Skeletal muscle tissue (tissue), 4 donors: ENCODE data around the gene DPP6. TPM values are rescaled to one million over a fixed set of nuclear protein-coding genes. Genes with fewer than 3 reads are reported as not detected.

Source experiments
- H3K27ac ChIP-seq: one replicate; pipeline ENCODE4 v1.7.0; 2013; ENCODE audit warnings: mild to moderate bottlenecking, low read depth, low read length, inconsistent platforms
- H3K27me3 ChIP-seq, 3 donors: one replicate each; pipeline ENCODE4 v1.7.0; 2013; ENCODE audit warnings: low read length in 3 of 3; ENCODE audit not compliant: control insufficient read depth in 3 of 3, insufficient read depth in 3 of 3
- H3K36me3 ChIP-seq, 3 donors: one replicate each; pipeline ENCODE4 v1.7.0; 2013; ENCODE audit warnings: low read length in 3 of 3; ENCODE audit not compliant: control insufficient read depth in 3 of 3, insufficient read depth in 3 of 3
- H3K4me1 ChIP-seq, 3 donors: one replicate each; pipeline ENCODE4 v1.7.0; 2013; ENCODE audit warnings: low read length in 3 of 3, mild to moderate bottlenecking in 3 of 3; ENCODE audit not compliant: control insufficient read depth in 3 of 3, insufficient read depth in 3 of 3
- H3K4me3 ChIP-seq, 3 donors: one replicate each; pipeline ENCODE4 v1.7.0; 2013; ENCODE audit warnings: low read length in 3 of 3
- H3K9ac ChIP-seq, 3 donors: one replicate each; pipeline ENCODE4 v1.7.0; 2013; ENCODE audit warnings: low read length in 3 of 3, mild to moderate bottlenecking in 3 of 3, moderate library complexity in 2 of 3, low read depth in 1 of 3
- H3K9me3 ChIP-seq, 3 donors: one replicate each; pipeline ENCODE4 v1.7.0; 2013; ENCODE audit warnings: low read length in 3 of 3; ENCODE audit not compliant: control insufficient read depth in 3 of 3
- total RNA-seq: library from RNA; depleted of rRNA; stranded (reverse); fragments of >200 nt; gene quantifications from one replicate; pipeline ENCODE4 v1.2.3, GENCODE V29; 2014
- donor health status: Osteomylitis.

DPP6 gene
- total RNA-seq, 1 donor from 2014 or later: 4.2 TPM

- no peaks in the 10 kb centered on the region for H3K27me3 ChIP-seq
- H3K36me3 ChIP-seq: no peaks in the 10 kb centered on the region
- H3K9ac ChIP-seq: no peak overlapping the region
- H3K4me1 ChIP-seq: no peaks in the 10 kb centered on the region
- H3K27ac ChIP-seq: no peak overlapping the region
- no peak overlapping the region for H3K4me3 ChIP-seq
- no peaks in the 10 kb centered on the region for H3K9me3 ChIP-seq
Measured at GRCh38 chr7:154767142-154767541, 714.9 kb downstream of the DPP6 start.

DNA sequence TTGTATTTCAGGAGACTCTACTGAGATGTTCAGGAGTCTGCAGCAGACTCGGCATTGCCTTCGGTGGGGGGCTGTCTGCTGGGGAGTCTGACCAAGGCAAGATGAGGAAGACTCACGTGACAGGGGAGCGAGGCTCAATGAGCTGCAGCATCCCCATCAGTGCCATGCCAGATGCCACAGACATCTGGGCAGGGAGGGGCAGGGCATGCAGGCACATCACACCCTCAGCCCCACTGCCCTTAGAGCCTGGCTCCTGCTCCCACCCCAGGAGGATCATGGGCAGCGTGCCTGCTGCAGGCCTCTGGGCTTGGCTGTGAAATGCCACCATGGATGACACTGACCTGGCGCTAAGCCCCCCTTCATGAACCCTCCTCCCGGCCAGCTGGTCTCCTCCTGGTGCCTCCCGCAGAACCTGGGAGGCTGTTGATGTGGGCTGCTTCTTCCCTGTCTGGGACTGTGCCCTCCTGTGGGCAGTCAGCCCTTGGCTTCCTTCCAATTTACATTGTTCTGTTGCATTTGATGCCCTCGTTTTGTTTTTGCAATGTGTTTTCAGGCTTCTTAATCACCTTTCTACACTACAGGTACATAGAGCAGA, 715.7 kb downstream of the DPP6 start:
- Histone ChIP-seq H3K9me3 (no peaks in the 10 kb centered on the region), H3K27me3 (no peaks in the 10 kb centered on the region), H3K36me3 (no peaks in the 10 kb centered on the region), H3K9ac (no peak overlapping the region), H3K4me3 (no peak overlapping the region), H3K4me1 (no peaks in the 10 kb centered on the region), H3K27ac (no peak overlapping the region)

- H3K36me3 ChIP-seq: no peaks in the 10 kb centered on the region
- no peaks in the 10 kb centered on the region for H3K27me3 ChIP-seq
- H3K9me3 ChIP-seq: no peaks in the 10 kb centered on the region
- H3K9ac ChIP-seq: no peak overlapping the region
- H3K4me1 ChIP-seq: no peaks in the 10 kb centered on the region
- no peak overlapping the region for H3K27ac ChIP-seq
- H3K4me3 ChIP-seq: no peak overlapping the region
Measured at GRCh38 chr7:154769001-154769400, 716.8 kb downstream of the DPP6 start.

DNA sequence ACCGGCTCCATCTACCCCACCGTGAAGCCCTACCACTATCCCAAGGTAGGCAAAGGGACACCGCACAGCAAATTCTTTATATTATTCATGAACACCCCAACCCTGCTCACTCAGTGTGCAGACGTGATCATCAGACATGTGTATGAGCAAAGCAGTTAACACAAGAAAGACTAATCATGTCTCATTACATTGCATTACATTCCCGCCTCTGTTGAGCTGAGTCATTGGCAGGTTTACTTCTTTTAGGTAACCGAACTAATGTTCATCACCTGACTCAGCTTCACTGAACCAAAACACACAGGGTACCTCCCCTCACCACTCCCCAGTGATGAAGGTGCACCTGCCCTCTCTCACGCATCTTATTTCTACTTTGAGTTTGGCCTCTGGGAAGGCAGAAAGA, 717.3 kb downstream of the DPP6 start:
- Histone ChIP-seq H3K9me3 (no peaks in the 10 kb centered on the region), H3K27me3 (no peaks in the 10 kb centered on the region), H3K9ac (no peak overlapping the region), H3K4me3 (no peak overlapping the region), H3K27ac (no peak overlapping the region), H3K4me1 (no peaks in the 10 kb centered on the region), H3K36me3 (no peaks in the 10 kb centered on the region)

- H3K27me3 ChIP-seq: no peaks in the 10 kb centered on the region
- no peak overlapping the region for H3K27ac ChIP-seq
- no peak overlapping the region for H3K9ac ChIP-seq
- H3K9me3 ChIP-seq: no peaks in the 10 kb centered on the region
- H3K4me3 ChIP-seq: no peak overlapping the region
- no peaks in the 10 kb centered on the region for H3K4me1 ChIP-seq
- no peaks in the 10 kb centered on the region for H3K36me3 ChIP-seq
Measured at GRCh38 chr7:154770361-154770760, 718.2 kb downstream of the DPP6 start.

DNA sequence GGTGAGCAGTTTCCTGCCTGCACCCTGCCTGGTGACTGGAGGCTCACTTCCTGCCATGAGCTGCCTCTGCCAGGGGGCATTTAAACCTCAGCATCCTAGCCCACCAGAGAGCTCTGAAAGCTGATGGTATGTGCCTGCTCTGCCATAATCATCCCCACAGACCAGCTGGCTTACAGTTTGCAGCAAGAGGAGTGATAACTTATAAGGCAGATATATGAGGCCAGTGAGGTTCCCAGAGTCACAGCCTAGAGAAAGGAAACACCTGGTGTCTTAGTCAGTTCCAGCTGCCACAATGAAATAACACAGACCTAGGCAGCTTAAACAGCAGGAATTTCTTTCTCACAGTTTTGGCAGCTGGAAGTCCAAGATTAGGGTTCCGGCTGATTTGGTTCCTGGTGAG, 718.8 kb downstream of the DPP6 start:
- H3K9me3 ChIP-seq: no peaks in the 10 kb centered on the region
- no peak overlapping the region for H3K9ac ChIP-seq

GRCh38 chr7:154774303-154774969, 722.2 kb downstream of the DPP6 start:
- Histone ChIP-seq H3K4me3 (no peak overlapping the region), H3K36me3 (no peaks in the 10 kb centered on the region), H3K4me1 (no peaks in the 10 kb centered on the region), H3K9ac (no peak overlapping the region), H3K27ac (no peak overlapping the region), H3K9me3 (no peaks in the 10 kb centered on the region), H3K27me3 (no peaks in the 10 kb centered on the region)

More for the DNA sequence above, 718.8 kb downstream of the DPP6 start:
- no peaks in the 10 kb centered on the region for H3K27me3 ChIP-seq
- no peak overlapping the region for H3K27ac ChIP-seq
- no peaks in the 10 kb centered on the region for H3K36me3 ChIP-seq
- H3K4me1 ChIP-seq: no peaks in the 10 kb centered on the region
- H3K4me3 ChIP-seq: no peak overlapping the region

GRCh38 chr7:154775681-154776080, 723.5 kb downstream of the DPP6 start:
- Histone ChIP-seq H3K27ac (no peak overlapping the region), H3K36me3 (no peaks in the 10 kb centered on the region)

DNA sequence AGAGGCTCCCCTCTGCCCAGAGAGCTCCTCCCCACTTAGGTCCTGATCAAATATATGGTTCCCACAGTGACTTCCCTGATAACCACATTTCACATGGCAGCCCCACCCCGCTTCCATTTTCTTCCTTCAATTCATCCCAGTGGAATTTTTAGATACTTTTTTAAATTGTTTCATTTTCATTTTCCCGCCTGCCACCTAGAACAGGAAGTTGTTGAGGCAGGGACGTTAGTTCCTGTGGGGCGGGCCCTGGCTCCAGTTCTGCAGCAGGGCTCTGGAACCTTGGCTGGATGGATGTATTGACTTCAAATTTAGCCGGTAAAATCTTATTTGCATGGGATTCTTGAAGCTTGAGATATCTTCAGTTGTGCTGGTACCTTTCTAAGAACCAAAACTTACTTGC, 724.2 kb downstream of the DPP6 start:
- no peaks in the 10 kb centered on the region for H3K36me3 ChIP-seq
- H3K9ac ChIP-seq: no peak overlapping the region
- no peak overlapping the region for H3K27ac ChIP-seq
- H3K27me3 ChIP-seq: peaks cover 0 to 2% (median 0%) of the 10 kb centered on the region in 3 donors
- no peak overlapping the region for H3K4me3 ChIP-seq
- H3K9me3 ChIP-seq: no peaks in the 10 kb centered on the region
- H3K4me1 ChIP-seq: no peaks in the 10 kb centered on the region

More at GRCh38 chr7:154775681-154776080, 723.5 kb downstream of the DPP6 start:
- Histone ChIP-seq H3K9ac (no peak overlapping the region), H3K27me3 (peaks cover 0 to 2% (median 0%) of the 10 kb centered on the region in 3 donors), H3K4me1 (no peaks in the 10 kb centered on the region), H3K4me3 (no peak overlapping the region), H3K9me3 (no peaks in the 10 kb centered on the region)

DNA sequence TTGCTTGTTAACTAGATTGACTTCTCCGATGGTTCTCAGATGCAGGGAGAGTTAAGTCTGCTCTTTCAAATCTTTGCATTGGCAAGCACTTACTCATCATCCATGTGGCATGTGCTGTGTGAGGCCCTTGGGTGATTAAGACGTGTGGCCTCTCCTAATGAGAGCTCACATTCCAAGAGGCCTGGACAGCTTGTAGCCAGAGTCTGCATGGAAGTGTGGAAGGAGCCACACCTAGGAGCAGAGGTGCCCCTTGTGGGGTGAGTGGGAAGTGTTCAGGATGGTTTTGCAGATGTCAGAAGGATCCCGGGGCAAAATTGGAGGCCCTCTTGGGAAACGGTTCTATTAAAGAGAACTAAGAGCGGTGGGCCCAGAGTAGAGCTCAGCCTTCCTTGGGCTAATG, 724.8 kb downstream of the DPP6 start:
- Histone ChIP-seq H3K27ac (no peak overlapping the region), H3K4me3 (no peak overlapping the region), H3K27me3 (peaks cover 0 to 2% (median 0%) of the 10 kb centered on the region in 3 donors), H3K4me1 (no peaks in the 10 kb centered on the region), H3K9me3 (no peaks in the 10 kb centered on the region), H3K9ac (no peak overlapping the region), H3K36me3 (no peaks in the 10 kb centered on the region)
